KG1 (cell line): ENCODE data around the gene EFHC1.
"Not testable (repeated sequence)": the region's sequence is repeated elsewhere in the genome, so short reads cannot be mapped to it uniquely, and the experiment has no call there.

Experiments
- DNase-seq: peaks from one replicate; lab custom pipeline; 2025; lab: John Stamatoyannopoulos, UW

EFHC1 gene

GRCh38 chr6:52399511-52400312 is 20.4 kb upstream of the EFHC1 start:
- DNase-seq, result peak; percentile 44

- DNase-seq, result no peak
Observed at GRCh38 chr6:52400313-52401041, 19.7 kb upstream of the EFHC1 start.

GRCh38 chr6:52403086-52403485 is 17.1 kb upstream of the EFHC1 start:
- no peak for DNase-seq

GRCh38 chr6:52403627-52404026 is 16.5 kb upstream of the EFHC1 start:
- DNase-seq, result no peak

GRCh38 chr6:52405243-52405642 is 14.9 kb upstream of the EFHC1 start:
- no peak for DNase-seq

- no peak for DNase-seq
Observed at GRCh38 chr6:52407467-52407866, 12.7 kb upstream of the EFHC1 start.

- DNase-seq, result no peak
Observed at GRCh38 chr6:52409499-52409898, 10.6 kb upstream of the EFHC1 start.

- DNase-seq, result no peak
Observed at GRCh38 chr6:52410979-52411378, 9.2 kb upstream of the EFHC1 start.

GRCh38 chr6:52411911-52412310 is 8.2 kb upstream of the EFHC1 start:
- DNase-seq, result no peak

- DNase-seq, result no peak
Observed at GRCh38 chr6:52415333-52415732, 4.8 kb upstream of the EFHC1 start.

GRCh38 chr6:52415917-52416628 is 4.1 kb upstream of the EFHC1 start:
- no peak for DNase-seq

GRCh38 chr6:52416629-52417151 is 3.5 kb upstream of the EFHC1 start:
- peak; percentile 69 for DNase-seq

- no peak for DNase-seq
Observed at GRCh38 chr6:52417675-52418111, 2.4 kb upstream of the EFHC1 start.

- no peak for DNase-seq
Observed at GRCh38 chr6:52418606-52419005, 1.5 kb upstream of the EFHC1 start.

- no peak for DNase-seq
Observed at GRCh38 chr6:52420668-52421358, 671 bp downstream of the EFHC1 start.

- DNase-seq, result no peak
Observed at GRCh38 chr6:52422156-52422555, 2.0 kb downstream of the EFHC1 start.

GRCh38 chr6:52423448-52423847 is 3.3 kb downstream of the EFHC1 start:
- DNase-seq, result no peak

- no peak for DNase-seq
Observed at GRCh38 chr6:52423971-52424381, 3.8 kb downstream of the EFHC1 start.

GRCh38 chr6:52424513-52424912 is 4.4 kb downstream of the EFHC1 start:
- no peak for DNase-seq

GRCh38 chr6:52426667-52427066 is 6.5 kb downstream of the EFHC1 start:
- DNase-seq, result no peak

- not testable (repeated sequence) for DNase-seq
Observed at GRCh38 chr6:52433294-52433693, 13.2 kb downstream of the EFHC1 start.

- no peak for DNase-seq
Observed at GRCh38 chr6:52435345-52435744, 15.2 kb downstream of the EFHC1 start.
